Upper lobe of left lung (tissue), 4 donors: ENCODE data around the gene UBE2L6.

Experiments
- CTCF ChIP-seq, 6 experiments: fragments of 450-650 bp in 4 of 6; fragments of 200-600 bp in 2 of 6; sonication (generic) in 2 of 6; IDR thresholded peaks; one replicate each; pipeline ENCODE4 v1.5.1; 2016 to 2019; ENCODE audit warnings: antibody characterized with exemption in 6 of 6
- POLR2A ChIP-seq, 4 donors: fragments of 450-650 bp; IDR thresholded peaks; one replicate each; pipeline ENCODE4 v1.5.1; 2016 to 2017; ENCODE audit warnings: antibody characterized with exemption in 4 of 4, mild to moderate bottlenecking in 2 of 4

DNA sequence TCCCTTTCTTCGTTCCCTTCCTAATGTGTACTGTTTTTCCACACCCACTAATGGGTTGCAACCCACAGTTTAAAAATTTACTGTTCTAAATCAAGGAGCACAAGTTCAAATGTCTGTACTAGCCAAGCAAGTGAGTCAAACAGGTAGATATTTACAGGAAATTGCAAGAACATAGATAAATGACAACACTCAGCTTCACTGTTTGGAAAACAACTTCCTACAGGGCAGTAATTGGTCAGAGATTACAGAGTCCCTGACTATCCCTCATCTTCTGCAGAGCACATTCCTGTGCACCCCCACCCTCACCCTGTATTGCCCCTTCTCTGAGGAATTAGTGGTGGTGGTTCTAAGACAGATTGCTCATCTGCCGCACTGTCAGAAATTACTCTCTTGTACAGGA is 31.9 kb upstream of the UBE2L6 start:
- TF ChIP-seq CTCF (IDR thresholded peaks at IDR 0.05) = no peak
- no peak for TF ChIP-seq POLR2A (IDR thresholded peaks at IDR 0.05)
